Stimulated activated CD4-positive, alpha-beta T cell treated with anti-CD3 and anti-CD28 coated beads, Interleukin-2, amount 100 ng/mL, for 48 hours (primary cell): ENCODE results near the gene HPGDS.
"Not testable (repeated sequence)": the region's sequence is repeated elsewhere in the genome, so short reads cannot be mapped to it uniquely, and the experiment has no call there.

Experiments used
- DNase-seq, 2 donors: peaks; one replicate each; pipeline ENCODE4 v3.0.0-alpha.2; 2020

HPGDS gene

GRCh38 chr4:94307231-94307871 is 35.3 kb downstream of the HPGDS start:
- DNase-seq, result no peak

- no peak for DNase-seq
These were observed 35.9 kb downstream of the HPGDS start for GRCh38 chr4:94306713-94307112.

- DNase-seq, result no peak
These were observed 37.0 kb downstream of the HPGDS start for GRCh38 chr4:94305466-94306225.

GRCh38 chr4:94304365-94304971 is 38.2 kb downstream of the HPGDS start:
- DNase-seq, result peak in 1 of 2 donors; percentile 6

- no peak for DNase-seq
These were observed 40.4 kb downstream of the HPGDS start for GRCh38 chr4:94302191-94302590.

- DNase-seq, result no peak
These were observed 43.8 kb downstream of the HPGDS start for GRCh38 chr4:94298725-94299252.

- DNase-seq, result not testable (repeated sequence)
These were observed 47.2 kb downstream of the HPGDS start for GRCh38 chr4:94295473-94295872.

GRCh38 chr4:94293981-94294380 is 48.7 kb downstream of the HPGDS start:
- DNase-seq, result not testable (repeated sequence)

GRCh38 chr4:94290245-94290644 is 52.4 kb downstream of the HPGDS start:
- DNase-seq, result no peak

GRCh38 chr4:94285666-94286065 is 57.0 kb downstream of the HPGDS start:
- DNase-seq, result no peak

GRCh38 chr4:94284889-94285288 is 57.7 kb downstream of the HPGDS start:
- DNase-seq, result no peak

- no peak for DNase-seq
These were observed 63.9 kb downstream of the HPGDS start for GRCh38 chr4:94278781-94279180.

GRCh38 chr4:94277534-94277933 is 65.1 kb downstream of the HPGDS start:
- no peak for DNase-seq

- no peak for DNase-seq
These were observed 66.4 kb downstream of the HPGDS start for GRCh38 chr4:94276204-94276603.

- no peak for DNase-seq
These were observed 67.7 kb downstream of the HPGDS start for GRCh38 chr4:94274912-94275311.

GRCh38 chr4:94271248-94271647 is 71.4 kb downstream of the HPGDS start:
- DNase-seq, result no peak

GRCh38 chr4:94267037-94267436 is 75.6 kb downstream of the HPGDS start:
- DNase-seq, result no peak

- DNase-seq, result no peak
These were observed 80.2 kb downstream of the HPGDS start for GRCh38 chr4:94262163-94263016.

- DNase-seq, result no peak
These were observed 85.8 kb downstream of the HPGDS start for GRCh38 chr4:94256828-94257227.

- DNase-seq, result no peak
These were observed 86.4 kb downstream of the HPGDS start for GRCh38 chr4:94256144-94256783.

- no peak for DNase-seq
These were observed 89.6 kb downstream of the HPGDS start for GRCh38 chr4:94253036-94253435.

GRCh38 chr4:94251094-94251493 is 91.5 kb downstream of the HPGDS start:
- no peak for DNase-seq
